HL-60 (cell line): ENCODE measurements around the gene ZNF786.

Experiments
- DNase-seq, 2 experiments: peaks; one replicate each; pipeline ENCODE4 v3.0.0-alpha.2; 2010 to 2020; ENCODE audit warnings: low read depth in 1 of 2, low spot score in 1 of 2
- H3K27ac ChIP-seq: fragments of 250-450 bp; sonication (Bioruptor Pico); replicated peaks from 2 replicates; pipeline ENCODE4 v1.5.1; 2020; ENCODE audit warnings: mild to moderate bottlenecking, moderate library complexity
- H3K27me3 ChIP-seq: fragments of 250-450 bp; sonication (Bioruptor Pico); 2 replicates; pipeline ENCODE4 v1.5.1; 2021; ENCODE audit warnings: mild to moderate bottlenecking, moderate library complexity; ENCODE audit not compliant: insufficient read depth, poor library complexity, severe bottlenecking
- H3K4me3 ChIP-seq: replicated peaks from 2 replicates; pipeline ENCODE4 v1.5.1; 2011; ENCODE audit warnings: mild to moderate bottlenecking, control low read depth, low read length; ENCODE audit not compliant: insufficient read depth
- CTCF ChIP-seq: IDR thresholded peaks from one replicate; pipeline ENCODE4 v1.5.1; 2011; ENCODE audit warnings: low read length, control low read depth, inconsistent platforms; ENCODE audit not compliant: insufficient read depth
- GABPA ChIP-seq: IDR thresholded peaks from 2 replicates; pipeline ENCODE4 v1.6.1; 2012; ENCODE audit warnings: low read depth
- POLR2AphosphoS5 ChIP-seq: IDR thresholded peaks from 2 replicates; pipeline ENCODE4 v1.6.1; 2012; ENCODE audit warnings: low read depth
- SPI1 ChIP-seq: IDR thresholded peaks from 2 replicates; pipeline ENCODE4 v1.6.1; 2012; ENCODE audit warnings: low read depth, mild to moderate bottlenecking, borderline replicate concordance
- TF ChIP-seq, protein P1 (sequence below): IDR thresholded peaks from 2 replicates; pipeline ENCODE4 v1.6.1; 2012; ENCODE audit warnings: low read depth; ENCODE audit not compliant: insufficient replicate concordance

The ZNF786 gene

DNA sequence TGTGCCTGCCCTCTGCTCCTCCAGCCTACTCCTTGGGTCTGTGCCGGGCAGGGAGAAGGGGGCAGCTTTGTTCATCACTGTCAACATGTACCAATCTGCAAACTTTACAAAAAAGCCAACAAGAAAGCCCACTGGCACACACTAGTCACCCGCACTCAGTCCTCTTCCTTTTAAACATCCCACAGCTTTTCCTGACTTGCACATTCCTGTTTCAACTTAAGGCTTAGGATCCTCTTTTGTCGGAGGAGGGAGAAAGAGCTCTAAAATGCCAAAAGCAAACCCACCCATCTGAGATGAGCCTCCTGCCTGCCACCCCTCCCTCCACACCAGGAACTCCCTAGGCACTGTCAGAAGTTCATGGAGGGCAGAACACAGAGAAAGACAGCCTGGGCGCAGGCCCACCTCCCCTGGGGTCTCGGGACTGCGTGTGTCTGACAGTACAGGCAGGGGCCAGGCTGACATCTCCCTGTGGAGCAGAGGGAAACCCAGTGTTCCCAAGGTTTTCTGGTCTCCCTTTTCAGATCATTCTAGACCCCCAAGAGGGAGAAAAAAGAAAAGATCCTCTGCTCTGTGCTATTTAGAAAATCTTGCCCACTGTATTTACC lies 67.7 kb downstream of the ZNF786 start:
- H3K27ac ChIP-seq = no peak overlapping the region
- no peaks in the 10 kb centered on the region for H3K27me3 ChIP-seq
- H3K4me3 ChIP-seq = no peak overlapping the region
- no peak for DNase-seq
- TF ChIP-seq POLR2AphosphoS5 = no peak
- TF ChIP-seq SPI1 = no peak
- no peak for TF ChIP-seq GABPA
- TF ChIP-seq, protein P1, sequence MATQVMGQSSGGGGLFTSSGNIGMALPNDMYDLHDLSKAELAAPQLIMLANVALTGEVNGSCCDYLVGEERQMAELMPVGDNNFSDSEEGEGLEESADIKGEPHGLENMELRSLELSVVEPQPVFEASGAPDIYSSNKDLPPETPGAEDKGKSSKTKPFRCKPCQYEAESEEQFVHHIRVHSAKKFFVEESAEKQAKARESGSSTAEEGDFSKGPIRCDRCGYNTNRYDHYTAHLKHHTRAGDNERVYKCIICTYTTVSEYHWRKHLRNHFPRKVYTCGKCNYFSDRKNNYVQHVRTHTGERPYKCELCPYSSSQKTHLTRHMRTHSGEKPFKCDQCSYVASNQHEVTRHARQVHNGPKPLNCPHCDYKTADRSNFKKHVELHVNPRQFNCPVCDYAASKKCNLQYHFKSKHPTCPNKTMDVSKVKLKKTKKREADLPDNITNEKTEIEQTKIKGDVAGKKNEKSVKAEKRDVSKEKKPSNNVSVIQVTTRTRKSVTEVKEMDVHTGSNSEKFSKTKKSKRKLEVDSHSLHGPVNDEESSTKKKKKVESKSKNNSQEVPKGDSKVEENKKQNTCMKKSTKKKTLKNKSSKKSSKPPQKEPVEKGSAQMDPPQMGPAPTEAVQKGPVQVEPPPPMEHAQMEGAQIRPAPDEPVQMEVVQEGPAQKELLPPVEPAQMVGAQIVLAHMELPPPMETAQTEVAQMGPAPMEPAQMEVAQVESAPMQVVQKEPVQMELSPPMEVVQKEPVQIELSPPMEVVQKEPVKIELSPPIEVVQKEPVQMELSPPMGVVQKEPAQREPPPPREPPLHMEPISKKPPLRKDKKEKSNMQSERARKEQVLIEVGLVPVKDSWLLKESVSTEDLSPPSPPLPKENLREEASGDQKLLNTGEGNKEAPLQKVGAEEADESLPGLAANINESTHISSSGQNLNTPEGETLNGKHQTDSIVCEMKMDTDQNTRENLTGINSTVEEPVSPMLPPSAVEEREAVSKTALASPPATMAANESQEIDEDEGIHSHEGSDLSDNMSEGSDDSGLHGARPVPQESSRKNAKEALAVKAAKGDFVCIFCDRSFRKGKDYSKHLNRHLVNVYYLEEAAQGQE = no peak
- TF ChIP-seq CTCF = no peak

DNA sequence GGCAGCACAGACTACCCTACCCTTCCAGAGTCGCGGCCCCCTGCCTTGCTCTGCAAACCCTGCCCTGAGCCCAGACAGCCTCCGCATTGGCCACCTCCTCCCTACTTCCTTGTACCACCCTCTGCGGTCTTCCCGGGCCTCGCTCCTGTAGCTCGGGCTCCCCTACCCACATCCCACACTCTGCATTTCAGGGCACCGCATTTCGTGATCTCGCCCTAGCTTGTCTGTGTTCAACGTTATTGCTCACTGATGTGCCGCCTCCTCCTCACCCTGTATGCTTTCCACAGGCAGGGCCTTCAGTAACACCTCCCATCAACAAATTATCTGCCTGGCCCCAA lies 68.8 kb downstream of the ZNF786 start:
- no peak for TF ChIP-seq GABPA
- TF ChIP-seq POLR2AphosphoS5 = no peak
- TF ChIP-seq SPI1 = no peak
- no peak for TF ChIP-seq CTCF
- TF ChIP-seq, protein P1 = no peak
- H3K27me3 ChIP-seq = no peaks in the 10 kb centered on the region
- no peak overlapping the region for H3K4me3 ChIP-seq
- DNase-seq = no peak
- no peak overlapping the region for H3K27ac ChIP-seq

GRCh38 chr7:149020483-149020882 lies 70.0 kb downstream of the ZNF786 start:
- H3K27me3 ChIP-seq = no peaks in the 10 kb centered on the region
- TF ChIP-seq CTCF (no peak), POLR2AphosphoS5 (no peak), SPI1 (no peak), GABPA (no peak)
- TF ChIP-seq, protein P1 = no peak

More at GRCh38 chr7:149020483-149020882, 70.0 kb downstream of the ZNF786 start:
- no peak overlapping the region for H3K4me3 ChIP-seq
- H3K27ac ChIP-seq = no peak overlapping the region
- DNase-seq = no peak
